ENCODE measurements around the gene PSMC3.

The PSMC3 gene

GRCh38 chr11:47378010-47378835 is 48.0 kb downstream of the PSMC3 start, which contains the start of gene SPI1:
SPI1 (minus strand) TSS chr11:47378547; CDS start chr11:47378353, 194 bp downstream.
- in situ Hi-C loops (cut with HindIII; ENCODE audit: low sequenced_read_pairs), result no loop called here

DNA sequence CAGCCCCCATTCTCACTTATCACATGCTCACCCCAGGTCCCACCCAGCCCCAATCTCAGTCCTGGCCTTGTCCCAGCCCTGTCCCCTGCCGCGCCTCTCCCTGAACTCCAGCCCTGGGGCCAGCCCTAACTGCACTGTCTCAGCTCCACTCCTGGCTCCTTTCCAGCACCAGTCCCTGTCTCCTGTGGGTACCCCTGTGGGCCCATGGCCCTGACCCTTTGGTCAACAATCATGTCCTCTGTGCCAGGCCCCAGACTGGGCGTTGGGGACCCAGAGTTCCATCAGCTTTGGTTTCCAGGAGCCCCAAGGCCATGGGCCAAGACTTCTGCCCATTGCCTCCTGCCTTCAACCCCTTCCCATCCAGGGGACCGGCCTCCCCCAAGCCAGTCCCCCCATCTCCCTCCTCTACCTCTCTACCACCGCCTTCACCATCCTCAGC is 48.6 kb downstream of the PSMC3 start:
- in situ Hi-C loops (cut with HindIII; ENCODE audit: low sequenced_read_pairs), result no loop called here

GRCh38 chr11:47376525-47377371 is 49.5 kb downstream of the PSMC3 start:
- in situ Hi-C loops (cut with HindIII; ENCODE audit: low sequenced_read_pairs), result no loop called here

GRCh38 chr11:47376107-47376524 is 50.1 kb downstream of the PSMC3 start:
- in situ Hi-C loops (cut with HindIII; ENCODE audit: low sequenced_read_pairs), result no loop called here

- in situ Hi-C loops (cut with HindIII; ENCODE audit: low sequenced_read_pairs), result no loop called here
Observed at GRCh38 chr11:47375546-47376085, 50.6 kb downstream of the PSMC3 start.

DNA sequence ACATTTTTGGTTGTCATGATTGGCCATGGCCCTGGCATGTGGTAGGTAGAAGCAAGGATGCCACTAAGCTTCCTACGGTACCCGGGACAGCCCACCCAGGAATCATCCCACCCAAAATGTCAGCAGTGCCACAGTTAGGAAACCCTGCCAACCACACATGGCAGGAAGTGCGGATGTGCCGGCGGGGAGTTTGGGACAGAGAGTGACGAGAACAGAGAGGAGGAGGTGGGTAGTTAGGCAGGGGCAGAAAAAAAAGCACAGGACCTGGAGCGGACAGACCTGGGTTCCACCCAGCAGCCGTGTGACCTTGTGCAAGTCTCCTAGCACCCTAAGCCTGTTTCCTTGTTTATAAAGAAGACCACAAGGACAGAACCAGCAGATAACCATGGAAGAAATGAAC is 51.2 kb downstream of the PSMC3 start:
- in situ Hi-C loops (cut with HindIII; ENCODE audit: low sequenced_read_pairs), result no loop called here

GRCh38 chr11:47374720-47375019 is 51.6 kb downstream of the PSMC3 start:
- in situ Hi-C loops (cut with HindIII; ENCODE audit: low sequenced_read_pairs), result no loop called here

DNA sequence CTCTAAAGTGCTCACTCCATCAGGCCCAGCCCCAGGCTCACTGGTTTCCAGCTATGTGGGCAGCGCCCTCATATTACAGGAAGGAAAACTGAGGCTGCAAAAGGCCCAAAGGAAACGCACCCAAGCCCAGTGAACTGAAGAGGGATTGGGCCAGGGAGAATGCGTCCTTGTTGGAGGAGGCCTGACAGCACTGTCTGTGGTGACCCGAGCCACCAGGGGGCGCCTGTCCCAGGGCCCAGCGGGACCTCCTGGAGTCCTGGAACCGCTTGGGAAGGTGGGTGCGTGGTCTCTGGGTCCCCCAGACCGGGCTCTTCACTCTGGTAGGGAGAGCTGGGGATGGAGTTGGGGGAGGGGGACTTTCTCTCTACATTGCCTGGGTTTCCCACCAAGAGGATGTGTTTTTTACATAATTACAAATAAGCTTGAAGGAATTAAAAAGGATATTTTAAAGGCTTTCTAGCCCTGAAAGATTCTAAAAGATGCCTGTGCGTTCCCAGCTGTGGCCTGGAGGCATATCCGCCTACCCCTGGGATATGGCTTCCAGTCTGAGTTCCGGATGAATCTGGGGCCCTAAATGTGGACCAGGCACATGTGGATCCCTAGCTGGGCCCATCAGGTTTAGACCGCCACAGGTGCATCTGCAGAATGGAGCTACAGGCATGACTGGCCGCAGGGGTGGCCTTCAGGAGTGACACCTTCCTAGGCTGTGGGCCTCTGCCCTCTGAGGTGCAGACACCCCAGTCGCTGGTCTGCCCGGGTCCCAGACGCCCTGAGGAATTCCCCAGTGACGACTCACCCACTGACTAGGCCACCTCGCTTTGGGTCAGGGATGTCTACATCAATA is 52.1 kb downstream of the PSMC3 start:
- in situ Hi-C loops (cut with HindIII; ENCODE audit: low sequenced_read_pairs), result no loop called here

DNA sequence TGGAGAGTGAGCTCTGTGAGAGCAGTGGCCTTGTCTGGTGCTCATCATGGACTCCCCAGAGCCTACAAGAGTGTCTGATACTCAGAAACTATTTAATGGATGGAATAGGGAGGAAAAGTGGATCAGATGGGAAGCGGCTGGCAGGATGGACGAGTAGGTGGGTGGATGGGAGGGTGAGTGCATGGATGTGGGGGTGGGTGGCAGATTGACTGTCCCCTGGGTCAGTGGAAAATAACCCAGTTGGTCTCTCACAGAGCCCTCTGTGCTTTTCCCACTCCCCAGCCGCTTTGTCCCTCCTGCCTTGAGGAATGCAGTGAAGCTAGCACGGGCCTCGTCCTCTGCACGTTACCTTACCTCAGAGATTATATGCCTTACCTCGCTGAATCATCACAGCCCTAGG is 53.8 kb downstream of the PSMC3 start:
- in situ Hi-C loops (cut with HindIII; ENCODE audit: low sequenced_read_pairs), result no loop called here

- in situ Hi-C loops (cut with HindIII; ENCODE audit: low sequenced_read_pairs), result no loop called here
Observed at GRCh38 chr11:47369676-47370075, 56.6 kb downstream of the PSMC3 start.
